ENCODE data around the gene KDM2B.

KDM2B gene

DNA sequence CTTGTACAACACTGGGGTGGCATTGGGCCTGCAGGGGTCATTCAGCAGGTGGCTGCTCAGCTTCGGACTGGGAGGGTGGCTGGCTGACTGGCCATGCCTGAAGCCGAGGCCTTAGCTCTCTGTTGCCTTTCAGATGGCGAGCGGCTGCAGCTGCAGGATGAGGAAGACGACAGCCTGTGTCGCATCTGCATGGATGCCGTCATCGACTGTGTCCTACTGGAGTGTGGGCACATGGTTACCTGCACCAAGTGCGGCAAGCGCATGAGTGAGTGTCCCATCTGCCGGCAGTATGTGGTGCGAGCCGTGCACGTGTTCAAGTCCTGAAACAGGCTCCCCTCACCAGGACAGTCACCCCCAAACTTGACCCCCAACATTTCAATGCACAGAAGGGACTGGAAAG lies 157.6 kb downstream of the KDM2B start:
- TF ChIP-seq ZFX (IDR thresholded peaks at IDR 0.05): no peak
- TF ChIP-seq, protein P1, sequence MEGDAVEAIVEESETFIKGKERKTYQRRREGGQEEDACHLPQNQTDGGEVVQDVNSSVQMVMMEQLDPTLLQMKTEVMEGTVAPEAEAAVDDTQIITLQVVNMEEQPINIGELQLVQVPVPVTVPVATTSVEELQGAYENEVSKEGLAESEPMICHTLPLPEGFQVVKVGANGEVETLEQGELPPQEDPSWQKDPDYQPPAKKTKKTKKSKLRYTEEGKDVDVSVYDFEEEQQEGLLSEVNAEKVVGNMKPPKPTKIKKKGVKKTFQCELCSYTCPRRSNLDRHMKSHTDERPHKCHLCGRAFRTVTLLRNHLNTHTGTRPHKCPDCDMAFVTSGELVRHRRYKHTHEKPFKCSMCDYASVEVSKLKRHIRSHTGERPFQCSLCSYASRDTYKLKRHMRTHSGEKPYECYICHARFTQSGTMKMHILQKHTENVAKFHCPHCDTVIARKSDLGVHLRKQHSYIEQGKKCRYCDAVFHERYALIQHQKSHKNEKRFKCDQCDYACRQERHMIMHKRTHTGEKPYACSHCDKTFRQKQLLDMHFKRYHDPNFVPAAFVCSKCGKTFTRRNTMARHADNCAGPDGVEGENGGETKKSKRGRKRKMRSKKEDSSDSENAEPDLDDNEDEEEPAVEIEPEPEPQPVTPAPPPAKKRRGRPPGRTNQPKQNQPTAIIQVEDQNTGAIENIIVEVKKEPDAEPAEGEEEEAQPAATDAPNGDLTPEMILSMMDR (conservative IDR thresholded peaks at IDR 0.05): no peak
- H3K27ac ChIP-seq: no peak overlapping the region

DNA sequence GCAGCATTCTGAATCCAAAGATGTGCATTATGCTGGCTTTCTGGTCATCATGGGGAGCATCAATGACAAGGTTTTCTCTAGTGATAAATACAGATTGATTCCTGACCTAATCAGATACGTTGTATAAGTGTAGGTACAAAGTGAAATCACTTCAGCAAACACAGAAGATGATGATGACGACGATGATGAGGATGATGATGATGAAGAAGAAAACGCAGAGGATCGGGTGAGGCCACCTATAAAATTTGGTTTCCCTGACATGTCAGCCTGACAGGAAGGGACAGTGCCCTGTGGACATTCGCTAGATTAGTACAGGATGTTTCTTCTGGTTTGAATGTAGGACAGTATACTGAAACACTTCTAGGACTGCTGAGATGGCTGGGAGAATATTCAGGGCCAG lies 160.7 kb downstream of the KDM2B start:
- H3K27ac ChIP-seq: no peak overlapping the region
- TF ChIP-seq ZFX (IDR thresholded peaks at IDR 0.05): no peak
- TF ChIP-seq, protein P1 (conservative IDR thresholded peaks at IDR 0.05): no peak

DNA sequence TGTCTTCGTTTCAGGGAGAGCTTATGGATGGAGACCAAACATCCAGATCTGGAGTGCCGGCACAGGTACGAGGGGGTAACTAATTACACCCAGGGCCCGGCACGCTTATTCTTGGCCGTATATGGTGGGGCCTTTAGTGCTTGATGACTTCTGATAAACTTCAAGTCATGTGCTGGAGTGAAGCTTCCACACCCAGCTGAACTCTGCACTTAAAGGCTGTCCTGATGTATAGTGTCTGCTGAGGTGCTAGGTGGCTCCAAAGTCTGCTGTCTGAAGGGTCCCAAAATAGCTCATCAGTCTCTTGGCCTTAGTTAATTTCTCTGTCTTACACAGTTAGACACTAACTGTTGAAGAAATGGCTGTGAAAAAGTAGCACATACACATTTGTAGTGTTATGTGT lies 163.0 kb downstream of the KDM2B start:
- H3K27ac ChIP-seq: no peak overlapping the region
- TF ChIP-seq, protein P1 (conservative IDR thresholded peaks at IDR 0.05): no peak
- TF ChIP-seq ZFX (IDR thresholded peaks at IDR 0.05): no peak

DNA sequence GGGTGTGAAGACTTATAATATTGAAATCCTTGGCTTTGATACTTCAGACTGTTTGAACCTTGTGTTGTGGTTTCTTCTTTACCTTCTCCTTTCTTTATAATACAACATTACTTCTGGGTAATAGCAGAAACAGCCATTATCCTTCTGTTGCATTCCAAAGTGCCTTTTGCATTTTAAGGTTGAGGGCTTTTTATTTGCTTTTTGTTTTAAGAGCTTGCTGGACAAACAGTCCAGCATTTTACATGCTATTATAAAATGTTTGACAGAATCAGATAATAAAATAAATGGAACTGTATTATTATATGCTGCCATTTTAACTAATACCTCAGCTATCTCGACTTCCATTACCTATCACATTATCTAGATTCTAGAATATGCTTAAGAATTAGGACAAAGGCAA lies 166.9 kb downstream of the KDM2B start:
- H3K27ac ChIP-seq: peak overlapping the region; percentile 85
- TF ChIP-seq ZFX (IDR thresholded peaks at IDR 0.05): no peak
- TF ChIP-seq, protein P1 (conservative IDR thresholded peaks at IDR 0.05): no peak

DNA sequence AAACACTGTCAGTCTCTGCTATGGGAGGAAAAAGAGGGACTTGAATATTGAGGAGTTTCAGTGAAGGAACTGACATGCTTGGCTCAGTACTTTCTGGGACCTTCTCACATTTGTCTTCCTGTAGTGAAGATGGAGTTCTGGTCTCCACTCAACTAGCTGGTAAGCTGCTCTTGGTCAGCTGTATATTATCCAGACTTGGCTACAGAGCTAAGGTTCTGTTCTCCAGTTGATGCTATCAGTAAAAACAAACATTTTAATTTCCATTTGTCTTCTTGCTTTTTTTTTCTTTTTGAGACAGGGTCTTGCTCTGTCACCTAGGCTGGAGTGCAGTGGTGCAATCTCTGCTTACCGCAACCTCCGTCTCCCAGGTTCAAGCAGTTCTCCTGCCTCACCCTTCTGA lies 175.6 kb downstream of the KDM2B start:
- TF ChIP-seq ZFX (IDR thresholded peaks at IDR 0.05): no peak
- TF ChIP-seq, protein P1 (conservative IDR thresholded peaks at IDR 0.05): no peak
- H3K27ac ChIP-seq: peak overlapping the region; percentile 59

DNA sequence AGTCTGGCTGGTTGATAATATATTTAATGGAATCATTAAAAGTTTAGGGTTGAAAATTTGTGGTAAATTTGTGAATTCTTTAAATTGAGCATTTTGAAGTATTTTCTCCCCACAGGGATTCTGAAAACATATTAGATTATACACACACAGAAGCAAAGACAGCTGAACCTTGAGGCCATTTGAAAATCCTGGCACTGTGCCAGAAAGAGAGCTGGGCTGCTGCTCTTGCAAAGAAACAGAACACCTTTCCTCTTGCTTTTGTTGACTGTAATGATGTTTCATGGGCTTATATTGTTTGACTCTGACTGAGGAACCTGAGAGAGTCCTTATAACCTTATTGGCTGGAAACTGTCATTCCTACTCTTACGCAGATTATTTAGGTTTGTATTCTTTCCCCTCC lies 176.1 kb downstream of the KDM2B start:
- peak overlapping the region; percentile 59 for H3K27ac ChIP-seq
- TF ChIP-seq, protein P1 (conservative IDR thresholded peaks at IDR 0.05): no peak
- TF ChIP-seq ZFX (IDR thresholded peaks at IDR 0.05): no peak

DNA sequence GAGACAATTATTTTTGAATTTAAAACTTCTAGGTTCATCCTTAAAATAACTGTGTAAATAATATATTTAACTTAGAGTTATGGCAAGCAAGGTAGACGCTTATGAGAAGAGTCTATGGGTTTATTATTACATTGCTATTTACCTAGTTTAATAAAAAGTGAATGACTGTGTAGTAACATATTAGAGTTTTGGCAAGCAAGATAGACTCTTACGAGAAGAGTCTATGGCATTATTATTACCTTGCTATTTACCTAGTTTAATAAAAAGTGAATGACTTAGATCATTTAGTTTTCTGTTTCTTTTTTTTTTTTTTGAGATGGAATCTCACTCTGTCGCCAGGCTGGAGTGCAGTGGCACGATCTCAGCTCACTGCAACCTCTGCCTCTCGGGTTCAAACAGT lies 177.1 kb downstream of the KDM2B start:
- no peak for TF ChIP-seq ZFX (IDR thresholded peaks at IDR 0.05)
- TF ChIP-seq, protein P1 (conservative IDR thresholded peaks at IDR 0.05): no peak

More for the DNA sequence above, 177.1 kb downstream of the KDM2B start:
- H3K27ac ChIP-seq: peak overlapping the region; percentile 42; the same call in 1 of the 2 replicates
